A549 (cell line): ENCODE results near the gene NAV2. TPM values are rescaled to one million over a fixed set of nuclear protein-coding genes. Genes with fewer than 3 reads are reported as not detected.

Experiments used
- ATAC-seq, 2 experiments: fragments of 200-7000 bp in 1 of 2; fragments of >200 bp in 1 of 2; cut with Nextera tagmentation in 1 of 2; cut with Tn5 transposase in 1 of 2; 3 replicates each; pipeline versions ENCODE4 v1.8.0 to v1.9.1; 2018 to 2020; ENCODE audit warnings: mild to moderate bottlenecking in 1 of 2, moderate library complexity in 1 of 2
- CTCF ChIA-PET: fragments of 300-600 bp; sonication (Branson Sonifier 250); formaldehyde crosslinking; extraction: SDS; loops from one replicate; lab custom pipeline; 2021; ENCODE audit warnings: antibody characterized with exemption, inconsistent platforms; lab: Yijun Ruan, JAX
- POLR2A ChIA-PET: fragments of 350-600 bp; formaldehyde crosslinking; extraction: SDS; loops from one replicate; lab custom pipeline; 2021; ENCODE audit warnings: antibody characterized with exemption, inconsistent platforms; lab: Yijun Ruan, JAX
- DNase-seq, 2 experiments: peaks; one replicate each; pipeline versions ENCODE4 v3.0.0 to v3.0.0-alpha.2; 2011 to 2016; ENCODE audit warnings: low read depth in 1 of 2, low spot score in 1 of 2
- FAIRE-seq: peaks from 2 replicates; lab custom pipeline; 2011; peaks lifted over from hg19 to GRCh38; lab: Jason Lieb, UNC
- H3K27ac ChIP-seq, 2 experiments: fragments of >200 bp; sonication (Bioruptor Twin); formaldehyde crosslinking; 3 replicates each; pipeline ENCODE4 v1.5.1; 2016 to 2017
- H3K4me1 ChIP-seq: fragments of >200 bp; sonication (Bioruptor Twin); formaldehyde crosslinking; 3 replicates; pipeline ENCODE4 v1.6.1; 2016
- H3K4me2 ChIP-seq: fragments of >200 bp; sonication (Bioruptor Twin); formaldehyde crosslinking; 3 replicates; pipeline ENCODE4 v1.6.1; 2016
- H3K4me3 ChIP-seq: fragments of >200 bp; sonication (Bioruptor Twin); formaldehyde crosslinking; 3 replicates; pipeline ENCODE4 v1.5.1; 2016
- H3K9me3 ChIP-seq: fragments of >200 bp; sonication (Bioruptor Twin); formaldehyde crosslinking; 3 replicates; pipeline ENCODE4 v1.6.1; 2016
- ATOH8 ChIP-seq: fragments of 250-450 bp; sonication (Bioruptor Pico); IDR thresholded peaks from 2 replicates; pipeline ENCODE4 v1.5.0; 2020; ENCODE audit warnings: low read depth, mild to moderate bottlenecking, moderate library complexity
- BHLHE40 ChIP-seq: IDR thresholded peaks from 2 replicates; pipeline ENCODE4 v1.6.1; 2012; ENCODE audit warnings: low read depth, low read length, inconsistent platforms
- CBX2 ChIP-seq: fragments of 200-600 bp; sonication (generic); IDR thresholded peaks from 2 replicates; pipeline ENCODE4 v1.6.1; 2016; ENCODE audit warnings: low read depth, mild to moderate bottlenecking, borderline replicate concordance
- CBX8 ChIP-seq: fragments of 200-600 bp; sonication (generic); IDR thresholded peaks from 2 replicates; pipeline ENCODE4 v1.6.1; 2016
- CEBPB ChIP-seq, 2 experiments: fragments of >200 bp in 1 of 2; sonication (Bioruptor Twin) in 1 of 2; formaldehyde crosslinking in 1 of 2; IDR thresholded peaks; 2 replicates each; pipeline ENCODE4 v1.6.1; 2012 to 2016
- CHD2 ChIP-seq: fragments of 150-350 bp; IDR thresholded peaks from 2 replicates; pipeline ENCODE4 v1.6.1; 2014; ENCODE audit warnings: low read length; ENCODE audit not compliant: partially characterized antibody
- CTCF ChIP-seq: fragments of >200 bp; sonication (Bioruptor Twin); formaldehyde crosslinking; IDR thresholded peaks from 3 replicates; pipeline ENCODE4 v1.5.1; 2016
- E2F6 ChIP-seq: IDR thresholded peaks from 2 replicates; pipeline ENCODE4 v1.6.1; 2012; ENCODE audit warnings: low read depth, borderline replicate concordance
- EP300 ChIP-seq, 2 experiments: fragments of >200 bp; sonication (Bioruptor Twin); formaldehyde crosslinking; IDR thresholded peaks; 2 replicates in 1 of 2; 3 replicates in 1 of 2; pipeline ENCODE4 v1.6.1; 2016 to 2017
- FOSB ChIP-seq: fragments of 250-450 bp; sonication (Bioruptor Pico); IDR thresholded peaks from 2 replicates; pipeline ENCODE4 v1.5.0; 2020; ENCODE audit warnings: mild to moderate bottlenecking, moderate library complexity
- FOSL2 ChIP-seq, 2 experiments: fragments of 450-650 bp in 1 of 2; fragments of >200 bp in 1 of 2; sonication (Bioruptor Twin) in 1 of 2; formaldehyde crosslinking; IDR thresholded peaks; 2 replicates each; pipeline versions ENCODE4 v1.5.0 to v1.6.1; 2016 to 2020; ENCODE audit warnings: mild to moderate bottlenecking in 1 of 2, moderate library complexity in 1 of 2
- GATA3 ChIP-seq: IDR thresholded peaks from 2 replicates; pipeline ENCODE4 v1.6.1; 2012; ENCODE audit warnings: borderline replicate concordance
- HEYL ChIP-seq: fragments of 250-450 bp; sonication (Bioruptor Pico); IDR thresholded peaks from 2 replicates; pipeline ENCODE4 v1.8.0; 2021; ENCODE audit warnings: mild to moderate bottlenecking, moderate library complexity
- HOXB13 ChIP-seq: fragments of 250-450 bp; sonication (Bioruptor Pico); IDR thresholded peaks from 2 replicates; pipeline ENCODE4 v1.5.0; 2020; ENCODE audit warnings: low read depth, mild to moderate bottlenecking, moderate library complexity
- KDM1A ChIP-seq: fragments of 200-600 bp; sonication (generic); IDR thresholded peaks from 2 replicates; pipeline ENCODE4 v1.6.1; 2016; ENCODE audit warnings: low read depth, mild to moderate bottlenecking
- KDM5A ChIP-seq: fragments of 200-600 bp; sonication (generic); IDR thresholded peaks from 2 replicates; pipeline ENCODE4 v1.6.1; 2016; ENCODE audit warnings: antibody characterized with exemption, mild to moderate bottlenecking
- MAFK ChIP-seq: fragments of 450-650 bp; IDR thresholded peaks from 2 replicates; pipeline ENCODE4 v1.6.1; 2014; ENCODE audit not compliant: partially characterized antibody
- MAZ ChIP-seq: fragments of 150-350 bp; IDR thresholded peaks from 2 replicates; pipeline ENCODE4 v1.6.1; 2014; ENCODE audit warnings: antibody characterized with exemption, low read depth, low read length, borderline replicate concordance
- NFE2L2 ChIP-seq: fragments of 150-350 bp; conservative IDR thresholded peaks from 2 replicates; pipeline ENCODE4 v1.6.1; 2014; ENCODE audit warnings: low read length
- NPAS2 ChIP-seq: fragments of 250-450 bp; sonication (Bioruptor Pico); IDR thresholded peaks from 2 replicates; pipeline ENCODE4 v1.8.0; 2022; ENCODE audit warnings: mild to moderate bottlenecking, moderate library complexity, borderline replicate concordance
- NR3C1 ChIP-seq: fragments of >200 bp; sonication (Bioruptor Twin); formaldehyde crosslinking; IDR thresholded peaks from 3 replicates; pipeline ENCODE4 v1.6.1; 2017
- PHF8 ChIP-seq: fragments of 200-600 bp; sonication (generic); IDR thresholded peaks from 2 replicates; pipeline ENCODE4 v1.6.1; 2016; ENCODE audit warnings: low read depth, mild to moderate bottlenecking, antibody characterized with exemption, moderate library complexity, borderline replicate concordance
- SREBF2 ChIP-seq: fragments of 450-650 bp; IDR thresholded peaks from 2 replicates; pipeline ENCODE4 v1.6.1; 2014; ENCODE audit warnings: mild to moderate bottlenecking, moderate library complexity
- ZC3H11A ChIP-seq: fragments of 450-650 bp; IDR thresholded peaks from 2 replicates; pipeline ENCODE4 v1.6.1; 2014; ENCODE audit warnings: antibody characterized with exemption, mild to moderate bottlenecking
- ZSCAN20 ChIP-seq: fragments of 250-450 bp; sonication (Bioruptor Pico); IDR thresholded peaks from 2 replicates; pipeline ENCODE4 v1.8.0; 2022; ENCODE audit warnings: mild to moderate bottlenecking, moderate library complexity
- WGBS: methylation state at CpG from one replicate; pipeline ENCODE4 v1.1.6; 2017; ENCODE audit errors: missing lambda C conversion rate; 5-methylcytosine and 5-hydroxymethylcytosine counted together
- polyA plus RNA-seq, 4 experiments: library from polyadenylated mRNA; depleted of rRNA in 3 of 4; stranded (reverse); fragments of >200 nt; fragmentation: RNase III in 1 of 4; extraction: RNeasy Plus Mini Kit Qiagen cat#74134 plus additional on column Dnase treatment in 1 of 4; gene quantifications; 2 replicates in 3 of 4; 3 replicates in 1 of 4; pipeline ENCODE4 v1.2.3, GENCODE V29; 2011 to 2017

Gene NAV2
- polyA plus RNA-seq, 2 of the 4 experiments (the other 2 are of a cell fraction): 4.9 to 19.8 TPM

- peaks cover 8% of the 10 kb centered on the region; the same call in 1 of the 3 replicates for H3K4me1 ChIP-seq
- ATAC-seq (no peak), FAIRE-seq (no peak), DNase-seq (no peak)
- no peaks in the 10 kb centered on the region for H3K9me3 ChIP-seq
- H3K27ac ChIP-seq: peak overlapping the region; percentile 75 to 88; a peak in 5 of 6 replicates
- ChIA-PET CTCF (interaction anchor here (0.6 to 9.1 kb wide), 73 partner anchors 9 to 1055 kb away, joined by 3 to 169 read pairs (median 6); no protein-coding TSS in a partner anchor), POLR2A (interaction anchor here (0.7 kb wide), 1 partner anchor 229 kb away, joined by 3 read pairs; no protein-coding TSS in a partner anchor)
- TF ChIP-seq HEYL (CRISPR knock-in tag) (no peak), KDM1A (no peak), KDM5A (no peak), BHLHE40 (no peak), MAZ (no peak), FOSL2 (IDR thresholded peaks at IDR 0.05) (no peak), FOSL2 (CRISPR knock-in tag; IDR thresholded peaks at IDR 0.05) (no peak), SREBF2 (no peak), ZC3H11A (no peak), NPAS2 (CRISPR knock-in tag) (no peak), HOXB13 (CRISPR knock-in tag) (no peak), CEBPB (IDR thresholded peaks at IDR 0.05) (no peak), CBX2 (no peak), NR3C1 (no peak), CTCF (no peak), ATOH8 (CRISPR knock-in tag) (no peak), ZSCAN20 (CRISPR knock-in tag) (no peak)
- whole genome bisulfite sequencing: 30% methylated on average over 8 of the region's 8 CpGs
- H3K4me3 ChIP-seq: no peak overlapping the region; the same call in 2 of the 3 replicates
- peak overlapping the region; percentile 82 for H3K4me2 ChIP-seq
These were observed 420.0 kb downstream of the NAV2 start for GRCh38 chr11:20132667-20133039.

- 85% methylated on average over 5 of the region's 5 CpGs for WGBS
- POLR2A ChIA-PET: no interaction called here
These were observed 422.5 kb downstream of the NAV2 start for GRCh38 chr11:20134991-20135736.

More at GRCh38 chr11:20134991-20135736, 422.5 kb downstream of the NAV2 start:
- Histone ChIP-seq H3K4me2 (no peak overlapping the region), H3K4me3 (no peak overlapping the region), H3K27ac (no peak overlapping the region), H3K4me1 (peaks cover 4% of the 10 kb centered on the region; the same call in 1 of the 3 replicates), H3K9me3 (no peaks in the 10 kb centered on the region)
- no peak for TF ChIP-seq CHD2
- no peak for TF ChIP-seq CBX8
- no peak for TF ChIP-seq NFE2L2
- no peak for TF ChIP-seq MAZ
- TF ChIP-seq EP300 (IDR thresholded peaks at IDR 0.05): no peak
- TF ChIP-seq PHF8: no peak
- no peak for TF ChIP-seq E2F6
- TF ChIP-seq KDM1A: no peak
- no peak for TF ChIP-seq ZSCAN20 (CRISPR knock-in tag)
- TF ChIP-seq FOSB (CRISPR knock-in tag): no peak
- no peak for TF ChIP-seq MAFK
- no peak for TF ChIP-seq GATA3
- CTCF ChIA-PET: interaction anchor here (0.8 to 9.1 kb wide), 8 partner anchors 15 to 578 kb away, joined by 3 to 169 read pairs (median 68); no protein-coding TSS in a partner anchor
- no peak for DNase-seq
- ATAC-seq: no peak
- FAIRE-seq: no peak
